Measurements from ENCODE around the gene IZUMO1R. TPM values are rescaled to one million over a fixed set of nuclear protein-coding genes. Genes with fewer than 3 reads are reported as not detected.

The IZUMO1R gene
- total and polyA plus RNA-seq, 8 donors, result not detected

DNA sequence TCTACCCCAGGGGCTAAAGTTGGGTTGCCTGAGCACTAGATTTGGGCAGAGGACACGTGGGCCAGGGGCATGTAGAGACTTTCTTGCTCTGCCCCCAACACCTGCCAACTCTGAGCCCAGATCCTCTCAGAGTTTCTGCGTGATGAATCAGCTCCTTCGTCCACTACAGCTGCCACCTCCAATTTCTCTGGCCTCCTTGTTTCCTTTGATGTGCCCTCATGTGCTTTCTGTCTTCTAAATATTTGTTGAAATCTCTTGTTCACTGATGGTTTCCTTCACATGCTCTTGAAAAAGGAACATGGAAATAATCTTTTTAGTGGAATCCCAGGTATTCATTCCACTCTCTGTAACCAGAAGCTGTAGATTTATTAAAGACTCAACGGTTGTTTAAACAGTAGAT is 8.0 kb downstream of the IZUMO1R start:
- Histone ChIP-seq H3K27me3 (peaks cover 0 to 18% (median 3%) of the 10 kb centered on the region in 3 donors), H3K36me3 (no peaks in the 10 kb centered on the region), H3K27ac (no peak overlapping the region), H3K4me1 (no peaks in the 10 kb centered on the region), H3K9me3 (no peaks in the 10 kb centered on the region), H3K4me3 (no peak overlapping the region)
- no peak for TF ChIP-seq EP300 (IDR thresholded peaks at IDR 0.05)
- no peak for TF ChIP-seq POLR2AphosphoS5 (IDR thresholded peaks at IDR 0.05)
- TF ChIP-seq, protein P1, sequence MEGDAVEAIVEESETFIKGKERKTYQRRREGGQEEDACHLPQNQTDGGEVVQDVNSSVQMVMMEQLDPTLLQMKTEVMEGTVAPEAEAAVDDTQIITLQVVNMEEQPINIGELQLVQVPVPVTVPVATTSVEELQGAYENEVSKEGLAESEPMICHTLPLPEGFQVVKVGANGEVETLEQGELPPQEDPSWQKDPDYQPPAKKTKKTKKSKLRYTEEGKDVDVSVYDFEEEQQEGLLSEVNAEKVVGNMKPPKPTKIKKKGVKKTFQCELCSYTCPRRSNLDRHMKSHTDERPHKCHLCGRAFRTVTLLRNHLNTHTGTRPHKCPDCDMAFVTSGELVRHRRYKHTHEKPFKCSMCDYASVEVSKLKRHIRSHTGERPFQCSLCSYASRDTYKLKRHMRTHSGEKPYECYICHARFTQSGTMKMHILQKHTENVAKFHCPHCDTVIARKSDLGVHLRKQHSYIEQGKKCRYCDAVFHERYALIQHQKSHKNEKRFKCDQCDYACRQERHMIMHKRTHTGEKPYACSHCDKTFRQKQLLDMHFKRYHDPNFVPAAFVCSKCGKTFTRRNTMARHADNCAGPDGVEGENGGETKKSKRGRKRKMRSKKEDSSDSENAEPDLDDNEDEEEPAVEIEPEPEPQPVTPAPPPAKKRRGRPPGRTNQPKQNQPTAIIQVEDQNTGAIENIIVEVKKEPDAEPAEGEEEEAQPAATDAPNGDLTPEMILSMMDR (IDR thresholded peaks at IDR 0.05), result no peak
- no peak for TF ChIP-seq POLR2A (IDR thresholded peaks at IDR 0.05)
- no peak for DNase-seq
- intact Hi-C loops (cut with DNase I; ENCODE audit: low total_unique reads), result no loop called here
- 47 to 56% (median 51%) methylated on average over 4 of the region's 4 CpGs for WGBS, 5 donors

DNA sequence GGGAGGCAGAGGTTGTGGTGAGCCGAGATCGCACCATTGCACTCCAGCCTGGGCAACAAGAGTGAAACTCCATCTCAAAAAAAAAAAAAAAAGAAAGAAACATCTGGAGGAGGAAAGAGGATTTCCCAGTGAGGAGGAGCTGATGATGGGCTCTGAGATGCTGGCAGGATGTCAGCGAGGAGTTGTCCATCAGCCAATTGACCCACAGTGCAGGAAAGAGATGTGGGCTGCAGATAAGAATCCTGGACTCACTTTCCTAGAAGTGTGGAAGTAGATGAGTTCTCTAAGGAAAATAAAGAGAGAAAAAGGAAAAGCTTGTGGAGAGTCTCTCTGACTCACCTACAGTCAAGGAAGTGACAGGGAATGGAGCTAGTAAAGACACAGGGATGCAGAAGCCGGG is 9.7 kb downstream of the IZUMO1R start:
- TF ChIP-seq EP300 (IDR thresholded peaks at IDR 0.05) (no peak), POLR2AphosphoS5 (IDR thresholded peaks at IDR 0.05) (no peak), POLR2A (IDR thresholded peaks at IDR 0.05) (no peak)
- TF ChIP-seq, protein P1 (IDR thresholded peaks at IDR 0.05), result no peak
- H3K4me1 ChIP-seq, result no peaks in the 10 kb centered on the region
- H3K9me3 ChIP-seq, result no peaks in the 10 kb centered on the region
- H3K27ac ChIP-seq, result no peak overlapping the region
- H3K27me3 ChIP-seq, result peaks cover 0 to 18% (median 3%) of the 10 kb centered on the region in 3 donors
- H3K4me3 ChIP-seq, result no peak overlapping the region
- no peak for DNase-seq
- intact Hi-C loops (cut with DNase I; ENCODE audit: low total_unique reads), result no loop called here
- no peaks in the 10 kb centered on the region for H3K36me3 ChIP-seq
- WGBS, 5 donors, result 61 to 80% (median 72%) methylated on average over 4 of the region's 4 CpGs

DNA sequence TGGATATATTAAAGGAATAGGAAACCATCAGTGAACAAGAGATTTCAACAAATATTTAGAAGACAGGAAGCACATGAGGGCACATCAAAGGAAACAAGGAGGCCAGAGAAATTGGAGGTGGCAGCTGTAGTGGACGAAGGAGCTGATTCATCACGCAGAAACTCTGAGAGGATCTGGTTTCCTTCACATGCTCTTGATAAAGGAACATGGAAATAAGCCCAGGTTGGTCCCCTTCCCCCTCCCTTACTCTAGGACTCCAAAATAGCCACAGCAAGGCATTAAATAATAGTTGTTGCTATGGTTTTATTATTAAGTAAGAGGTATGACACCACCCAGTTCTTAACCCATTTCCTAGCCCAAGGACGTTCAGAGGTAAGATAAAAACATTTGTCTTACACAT is 11.3 kb downstream of the IZUMO1R start:
- 32 to 46% (median 40%) methylated on average over 3 of the region's 3 CpGs for WGBS, 5 donors
- TF ChIP-seq, protein P1 (IDR thresholded peaks at IDR 0.05), result no peak
- TF ChIP-seq POLR2A (IDR thresholded peaks at IDR 0.05), result no peak
- peak in 1 of 3 donors; percentile 48 for TF ChIP-seq POLR2AphosphoS5 (IDR thresholded peaks at IDR 0.05)
- H3K27me3 ChIP-seq, result peaks cover 0 to 18% (median 3%) of the 10 kb centered on the region in 3 donors
- intact Hi-C loops (cut with DNase I; ENCODE audit: low total_unique reads), result no loop called here
- no peaks in the 10 kb centered on the region for H3K4me1 ChIP-seq
- no peak overlapping the region for H3K27ac ChIP-seq
- H3K36me3 ChIP-seq, result no peaks in the 10 kb centered on the region
- H3K9me3 ChIP-seq, result no peaks in the 10 kb centered on the region
- no peak for DNase-seq
- no peak overlapping the region for H3K4me3 ChIP-seq

DNA sequence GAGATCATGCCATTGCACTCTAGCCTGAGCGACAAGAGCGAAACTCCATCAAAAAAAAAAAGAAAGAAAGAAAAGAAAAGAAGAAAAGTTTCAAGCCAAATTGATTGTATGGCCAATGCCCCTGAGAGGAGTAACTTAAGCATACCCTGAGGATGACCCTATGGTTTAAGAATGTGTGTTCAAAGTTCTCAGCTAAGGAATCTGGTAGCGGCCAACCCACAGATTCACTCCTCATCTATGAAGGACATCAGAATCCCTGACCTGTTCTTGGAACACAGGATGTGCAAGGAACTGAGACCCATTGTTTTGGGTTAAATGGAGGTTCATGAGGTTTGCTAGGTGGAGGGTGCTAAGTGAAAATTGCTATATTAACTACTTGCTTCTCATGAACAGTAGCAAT is 18.1 kb downstream of the IZUMO1R start:
- Histone ChIP-seq H3K27ac (no peak overlapping the region), H3K9me3 (peaks cover 0 to 8% (median 3%) of the 10 kb centered on the region in 4 donors), H3K4me1 (no peaks in the 10 kb centered on the region), H3K4me3 (no peak overlapping the region), H3K36me3 (no peaks in the 10 kb centered on the region), H3K27me3 (no peaks in the 10 kb centered on the region)
- TF ChIP-seq EP300 (IDR thresholded peaks at IDR 0.05) (no peak), POLR2A (IDR thresholded peaks at IDR 0.05) (no peak), POLR2AphosphoS5 (IDR thresholded peaks at IDR 0.05) (no peak)
- TF ChIP-seq, protein P1 (IDR thresholded peaks at IDR 0.05), result no peak
- no peak for DNase-seq
- 65 to 83% (median 79%) methylated on average over 3 of the region's 3 CpGs for WGBS, 5 donors
- intact Hi-C loops (cut with DNase I; ENCODE audit: low total_unique reads), result no loop called here
